Measurements from ENCODE around the gene CNN2. TPM values are rescaled to one million over a fixed set of nuclear protein-coding genes. Genes with fewer than 3 reads are reported as not detected.

CNN2 gene
- total and polyA plus RNA-seq, 2 of the 13 experiments (the other 11 are each of a cell fraction or from before 2014, with no cell fraction given): 63.6 to 70.0 TPM

DNA sequence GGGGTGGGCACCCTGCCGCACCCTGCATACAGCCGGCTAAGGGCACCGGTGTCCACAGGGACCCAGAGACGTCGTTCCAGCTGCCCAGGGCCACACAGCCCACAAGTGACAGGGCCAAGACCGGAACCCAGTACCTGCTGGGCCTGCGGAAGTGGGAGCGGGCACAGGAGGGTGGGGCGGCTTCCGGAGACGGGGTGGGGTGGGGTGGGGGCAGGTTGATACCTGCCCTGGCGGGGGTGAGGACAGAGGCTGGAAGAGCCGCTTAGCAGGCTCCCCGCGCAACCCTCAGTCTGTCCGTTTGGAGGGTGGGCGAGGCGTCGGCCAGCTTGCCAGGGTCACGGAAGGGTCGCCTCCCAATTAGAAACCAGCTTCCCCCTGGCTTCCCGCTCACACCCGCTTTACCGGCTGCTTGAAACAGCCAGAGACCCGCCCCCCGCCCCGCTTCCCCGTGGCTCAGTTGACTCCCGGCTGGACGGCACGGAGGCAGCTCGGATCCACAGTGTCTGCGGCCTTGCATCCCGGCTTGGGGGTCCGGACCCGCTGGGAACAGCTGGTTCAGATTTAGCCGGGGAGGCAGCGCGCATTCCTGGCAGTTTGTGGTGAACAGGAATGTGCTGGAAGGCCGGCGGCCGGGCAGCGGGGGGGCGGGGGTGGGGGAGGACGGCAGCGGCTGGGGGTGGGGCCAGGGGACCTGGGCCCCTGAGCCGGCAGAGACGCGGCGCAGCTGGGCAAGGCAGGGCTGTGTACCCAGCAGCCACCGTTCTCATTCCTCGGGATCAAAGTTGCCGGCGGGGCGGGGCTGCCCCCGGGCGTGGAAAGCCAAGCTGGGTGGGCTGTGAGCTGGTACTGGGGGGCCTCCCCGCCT lies 1.9 kb downstream of the CNN2 start (continued):
- TF ChIP-seq, protein P1, sequence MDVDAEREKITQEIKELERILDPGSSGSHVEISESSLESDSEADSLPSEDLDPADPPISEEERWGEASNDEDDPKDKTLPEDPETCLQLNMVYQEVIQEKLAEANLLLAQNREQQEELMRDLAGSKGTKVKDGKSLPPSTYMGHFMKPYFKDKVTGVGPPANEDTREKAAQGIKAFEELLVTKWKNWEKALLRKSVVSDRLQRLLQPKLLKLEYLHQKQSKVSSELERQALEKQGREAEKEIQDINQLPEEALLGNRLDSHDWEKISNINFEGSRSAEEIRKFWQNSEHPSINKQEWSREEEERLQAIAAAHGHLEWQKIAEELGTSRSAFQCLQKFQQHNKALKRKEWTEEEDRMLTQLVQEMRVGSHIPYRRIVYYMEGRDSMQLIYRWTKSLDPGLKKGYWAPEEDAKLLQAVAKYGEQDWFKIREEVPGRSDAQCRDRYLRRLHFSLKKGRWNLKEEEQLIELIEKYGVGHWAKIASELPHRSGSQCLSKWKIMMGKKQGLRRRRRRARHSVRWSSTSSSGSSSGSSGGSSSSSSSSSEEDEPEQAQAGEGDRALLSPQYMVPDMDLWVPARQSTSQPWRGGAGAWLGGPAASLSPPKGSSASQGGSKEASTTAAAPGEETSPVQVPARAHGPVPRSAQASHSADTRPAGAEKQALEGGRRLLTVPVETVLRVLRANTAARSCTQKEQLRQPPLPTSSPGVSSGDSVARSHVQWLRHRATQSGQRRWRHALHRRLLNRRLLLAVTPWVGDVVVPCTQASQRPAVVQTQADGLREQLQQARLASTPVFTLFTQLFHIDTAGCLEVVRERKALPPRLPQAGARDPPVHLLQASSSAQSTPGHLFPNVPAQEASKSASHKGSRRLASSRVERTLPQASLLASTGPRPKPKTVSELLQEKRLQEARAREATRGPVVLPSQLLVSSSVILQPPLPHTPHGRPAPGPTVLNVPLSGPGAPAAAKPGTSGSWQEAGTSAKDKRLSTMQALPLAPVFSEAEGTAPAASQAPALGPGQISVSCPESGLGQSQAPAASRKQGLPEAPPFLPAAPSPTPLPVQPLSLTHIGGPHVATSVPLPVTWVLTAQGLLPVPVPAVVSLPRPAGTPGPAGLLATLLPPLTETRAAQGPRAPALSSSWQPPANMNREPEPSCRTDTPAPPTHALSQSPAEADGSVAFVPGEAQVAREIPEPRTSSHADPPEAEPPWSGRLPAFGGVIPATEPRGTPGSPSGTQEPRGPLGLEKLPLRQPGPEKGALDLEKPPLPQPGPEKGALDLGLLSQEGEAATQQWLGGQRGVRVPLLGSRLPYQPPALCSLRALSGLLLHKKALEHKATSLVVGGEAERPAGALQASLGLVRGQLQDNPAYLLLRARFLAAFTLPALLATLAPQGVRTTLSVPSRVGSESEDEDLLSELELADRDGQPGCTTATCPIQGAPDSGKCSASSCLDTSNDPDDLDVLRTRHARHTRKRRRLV (CRISPR knock-in tag; IDR thresholded peaks at IDR 0.05): 0 out of 2 replicates have a peak, but pooled peaks have one; percentile 31
- TF ChIP-seq GABPB1 (CRISPR knock-in tag; IDR thresholded peaks at IDR 0.05) (peak; percentile 87), ZMYM2 (CRISPR knock-in tag; IDR thresholded peaks at IDR 0.05) (peak; percentile 65; the same call in 1 of the 2 replicates), FOXA1 (IDR thresholded peaks at IDR 0.05) (no peak), FOXA1 (CRISPR knock-in tag; IDR thresholded peaks at IDR 0.05) (peak; percentile 74), MZF1 (CRISPR knock-in tag; IDR thresholded peaks at IDR 0.05; ENCODE audit: borderline replicate concordance) (no peak), HOXA5 (CRISPR knock-in tag; IDR thresholded peaks at IDR 0.05) (0 out of 2 replicates have a peak, but pooled peaks have one; percentile 21), IRF2 (CRISPR knock-in tag; IDR thresholded peaks at IDR 0.05) (no peak), RCOR2 (CRISPR knock-in tag; IDR thresholded peaks at IDR 0.05) (0 out of 2 replicates have a peak, but pooled peaks have one; percentile 17), ZNF343 (CRISPR knock-in tag; IDR thresholded peaks at IDR 0.05) (peak; percentile 34; the same call in 1 of the 2 replicates), TEAD3 (CRISPR knock-in tag; optimal IDR thresholded peaks at IDR 0.05; ENCODE audit: borderline replicate concordance) (peak; percentile 92), GABPA (IDR thresholded peaks at IDR 0.05; ENCODE audit: low read depth, low read length) (peak; percentile 76), GABPA (CRISPR knock-in tag; IDR thresholded peaks at IDR 0.05; ENCODE audit: low read depth) (peak; percentile 87), THAP11 (CRISPR knock-in tag; IDR thresholded peaks at IDR 0.05) (peak; percentile 47), SALL1 (CRISPR knock-in tag; IDR thresholded peaks at IDR 0.05) (peak; percentile 38; the same call in 1 of the 2 replicates), ZC3H4 (CRISPR knock-in tag; IDR thresholded peaks at IDR 0.05; ENCODE audit: borderline replicate concordance) (no peak), ZBTB20 (CRISPR knock-in tag; IDR thresholded peaks at IDR 0.05; ENCODE audit: borderline replicate concordance, low read depth) (0 out of 2 replicates have a peak, but pooled peaks have one; percentile 24)
- TF ChIP-seq, protein P2, sequence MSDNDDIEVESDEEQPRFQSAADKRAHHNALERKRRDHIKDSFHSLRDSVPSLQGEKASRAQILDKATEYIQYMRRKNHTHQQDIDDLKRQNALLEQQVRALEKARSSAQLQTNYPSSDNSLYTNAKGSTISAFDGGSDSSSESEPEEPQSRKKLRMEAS (IDR thresholded peaks at IDR 0.05): peak; percentile 31; the same call in 1 of the 2 replicates
- TF ChIP-seq, protein P3, sequence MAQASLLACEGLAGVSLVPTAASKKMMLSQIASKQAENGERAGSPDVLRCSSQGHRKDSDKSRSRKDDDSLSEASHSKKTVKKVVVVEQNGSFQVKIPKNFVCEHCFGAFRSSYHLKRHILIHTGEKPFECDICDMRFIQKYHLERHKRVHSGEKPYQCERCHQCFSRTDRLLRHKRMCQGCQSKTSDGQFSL (CRISPR knock-in tag; IDR thresholded peaks at IDR 0.05): peak; percentile 49; the same call in 1 of the 2 replicates
- TF ChIP-seq, protein P4, sequence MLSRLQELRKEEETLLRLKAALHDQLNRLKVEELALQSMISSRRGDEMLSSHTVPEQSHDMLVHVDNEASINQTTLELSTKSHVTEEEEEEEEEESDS (CRISPR knock-in tag; IDR thresholded peaks at IDR 0.05; ENCODE audit: borderline replicate concordance): no peak
- TF ChIP-seq, protein P5, sequence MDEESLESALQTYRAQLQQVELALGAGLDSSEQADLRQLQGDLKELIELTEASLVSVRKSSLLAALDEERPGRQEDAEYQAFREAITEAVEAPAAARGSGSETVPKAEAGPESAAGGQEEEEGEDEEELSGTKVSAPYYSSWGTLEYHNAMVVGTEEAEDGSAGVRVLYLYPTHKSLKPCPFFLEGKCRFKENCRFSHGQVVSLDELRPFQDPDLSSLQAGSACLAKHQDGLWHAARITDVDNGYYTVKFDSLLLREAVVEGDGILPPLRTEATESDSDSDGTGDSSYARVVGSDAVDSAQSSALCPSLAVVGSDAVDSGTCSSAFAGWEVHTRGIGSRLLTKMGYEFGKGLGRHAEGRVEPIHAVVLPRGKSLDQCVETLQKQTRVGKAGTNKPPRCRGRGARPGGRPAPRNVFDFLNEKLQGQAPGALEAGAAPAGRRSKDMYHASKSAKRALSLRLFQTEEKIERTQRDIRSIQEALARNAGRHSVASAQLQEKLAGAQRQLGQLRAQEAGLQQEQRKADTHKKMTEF (CRISPR knock-in tag; IDR thresholded peaks at IDR 0.05): no peak
- TF ChIP-seq, protein P6, sequence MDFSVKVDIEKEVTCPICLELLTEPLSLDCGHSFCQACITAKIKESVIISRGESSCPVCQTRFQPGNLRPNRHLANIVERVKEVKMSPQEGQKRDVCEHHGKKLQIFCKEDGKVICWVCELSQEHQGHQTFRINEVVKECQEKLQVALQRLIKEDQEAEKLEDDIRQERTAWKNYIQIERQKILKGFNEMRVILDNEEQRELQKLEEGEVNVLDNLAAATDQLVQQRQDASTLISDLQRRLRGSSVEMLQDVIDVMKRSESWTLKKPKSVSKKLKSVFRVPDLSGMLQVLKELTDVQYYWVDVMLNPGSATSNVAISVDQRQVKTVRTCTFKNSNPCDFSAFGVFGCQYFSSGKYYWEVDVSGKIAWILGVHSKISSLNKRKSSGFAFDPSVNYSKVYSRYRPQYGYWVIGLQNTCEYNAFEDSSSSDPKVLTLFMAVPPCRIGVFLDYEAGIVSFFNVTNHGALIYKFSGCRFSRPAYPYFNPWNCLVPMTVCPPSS (IDR thresholded peaks at IDR 0.05): no peak

Data from HepG2 (cell line).